Right kidney (tissue), 9 donors: ENCODE results near the gene GBP6.
"Not testable (repeated sequence)": the region's sequence is repeated elsewhere in the genome, so short reads cannot be mapped to it uniquely, and the experiment has no call there.

Experiments used
- DNase-seq: peaks from one replicate; pipeline ENCODE4 v3.0.0-alpha.2; 2016
- long read RNA-seq, 8 donors: transcript quantifications; one replicate each; lab custom pipeline, GENCODE V29; 2026

The GBP6 gene
- long read RNA-seq, donor 1: 0 reads
- long read RNA-seq, donor 2: 0 reads
- long read RNA-seq, donor 3: 0 reads
- long read RNA-seq, donor 4: 0 reads
- long read RNA-seq, donor 5: 0 reads
- long read RNA-seq, donor 6: 0 reads
- long read RNA-seq, donor 7: 0 reads
- long read RNA-seq, donor 8: 0 reads

DNA sequence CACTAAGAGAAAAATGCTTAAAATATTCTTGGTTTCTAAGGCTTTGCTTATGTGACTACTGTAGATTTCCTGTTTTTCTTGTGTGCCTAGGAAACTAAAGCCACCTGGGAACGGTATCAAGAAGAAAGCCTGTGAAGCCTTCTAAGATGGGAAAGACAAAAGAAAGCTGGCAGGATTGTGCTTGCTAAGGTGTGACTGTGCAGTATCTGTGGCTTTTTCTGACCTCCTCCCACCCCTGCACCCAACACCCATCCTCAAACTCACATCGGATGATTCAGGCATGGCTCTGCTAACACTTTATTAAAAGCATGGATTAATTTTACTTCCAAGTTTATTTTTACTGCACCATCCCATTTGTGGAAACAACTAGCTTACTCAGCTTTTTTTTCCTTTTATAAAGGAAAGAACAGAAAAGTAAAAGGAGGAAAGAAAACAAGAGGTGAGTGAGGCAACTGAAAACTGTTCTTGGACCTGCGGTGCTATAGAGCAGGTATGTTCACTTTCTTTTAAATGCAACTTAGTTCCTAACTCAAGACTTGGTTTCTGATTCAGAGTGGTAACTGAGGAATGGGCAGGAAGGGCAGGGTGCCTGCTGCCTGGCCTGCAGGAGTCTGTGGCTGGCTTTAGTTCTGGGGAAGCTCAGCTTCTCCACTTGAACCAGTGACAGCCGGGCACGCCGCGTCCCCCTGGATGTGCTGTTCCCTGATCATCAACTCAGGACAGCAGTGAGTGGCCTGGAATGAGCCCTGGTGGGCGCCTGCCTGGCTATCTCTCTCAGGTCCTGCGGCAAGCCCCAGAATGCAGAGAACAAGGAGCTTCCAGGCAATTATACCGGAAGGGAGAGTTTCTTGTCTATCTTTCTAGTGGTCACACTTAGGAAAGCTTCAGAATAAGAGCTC is at the start of gene GBP6:
Gene GBP6 (plus strand): TSS at position 422 of the 899 bp plus-strand sequence. CDS start 4,493 bp downstream, outside the sequence.
- no peak for DNase-seq

GRCh38 chr1:89322402-89322801 is 41.5 kb upstream of the GBP6 start:
- DNase-seq: no peak

DNA sequence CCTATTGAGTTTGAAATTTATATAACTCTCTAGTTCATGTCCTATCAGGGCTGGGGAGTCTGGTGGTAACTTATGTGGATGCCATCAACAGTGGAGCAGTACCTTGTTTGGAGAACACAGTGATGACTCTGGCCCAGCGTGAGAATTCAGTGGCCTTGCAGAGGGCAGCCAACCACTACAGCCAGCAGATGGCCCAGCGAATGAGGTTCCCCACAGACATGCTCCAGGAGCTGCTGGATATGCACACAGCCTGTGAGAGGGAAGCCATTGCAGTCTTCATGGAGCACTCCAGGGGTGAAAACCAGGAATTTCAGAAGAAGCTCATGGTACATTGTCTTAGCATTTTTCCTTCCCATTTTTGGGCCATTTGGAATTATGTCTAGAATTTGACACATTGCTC is 32.0 kb upstream of the GBP6 start:
- DNase-seq: no peak

GRCh38 chr1:89332461-89332860 is 31.4 kb upstream of the GBP6 start:
- DNase-seq: no peak

- DNase-seq: no peak
Observed at GRCh38 chr1:89335486-89335885, 28.4 kb upstream of the GBP6 start.

DNA sequence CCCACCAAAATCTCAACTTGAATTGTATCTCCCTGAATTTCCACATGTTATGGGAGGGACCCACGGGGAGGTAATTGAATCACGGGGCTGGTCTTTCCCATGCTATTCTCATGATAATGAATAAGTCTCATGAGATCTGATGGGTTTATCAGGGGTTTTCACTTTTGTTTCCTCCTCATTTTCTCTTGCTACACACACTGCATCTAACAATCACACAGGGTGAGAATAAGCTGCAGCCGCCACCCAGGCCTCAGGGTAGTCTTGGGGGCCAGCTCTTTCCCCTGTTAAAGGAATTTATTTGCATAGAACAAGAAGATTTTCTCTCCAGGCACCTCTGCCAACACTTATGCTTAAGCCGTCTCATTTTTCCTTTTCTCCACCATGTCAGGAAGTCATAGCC is 26.0 kb upstream of the GBP6 start:
- DNase-seq: no peak

DNA sequence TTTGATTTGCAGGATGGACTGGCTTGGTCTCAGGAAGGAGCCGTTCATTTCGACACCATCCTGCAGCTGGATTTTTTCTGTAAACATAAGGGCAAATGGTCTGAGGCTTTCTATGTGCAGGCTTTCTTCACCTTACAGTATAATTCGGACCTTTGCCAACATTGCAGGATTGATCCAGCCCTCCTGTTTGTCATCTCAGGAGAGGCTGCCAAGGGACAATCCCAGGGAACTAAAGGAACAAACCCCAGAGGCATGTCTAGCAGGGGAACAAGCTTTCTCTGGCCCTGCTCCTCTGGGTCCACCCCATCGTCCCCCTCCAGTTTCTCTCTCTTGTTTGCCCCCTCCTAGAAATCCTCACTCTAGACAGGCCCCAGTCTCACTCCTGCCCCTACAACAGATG is 24.8 kb upstream of the GBP6 start:
- DNase-seq: no peak

- not testable (repeated sequence) for DNase-seq
Observed at GRCh38 chr1:89345479-89345878, 18.4 kb upstream of the GBP6 start.

DNA sequence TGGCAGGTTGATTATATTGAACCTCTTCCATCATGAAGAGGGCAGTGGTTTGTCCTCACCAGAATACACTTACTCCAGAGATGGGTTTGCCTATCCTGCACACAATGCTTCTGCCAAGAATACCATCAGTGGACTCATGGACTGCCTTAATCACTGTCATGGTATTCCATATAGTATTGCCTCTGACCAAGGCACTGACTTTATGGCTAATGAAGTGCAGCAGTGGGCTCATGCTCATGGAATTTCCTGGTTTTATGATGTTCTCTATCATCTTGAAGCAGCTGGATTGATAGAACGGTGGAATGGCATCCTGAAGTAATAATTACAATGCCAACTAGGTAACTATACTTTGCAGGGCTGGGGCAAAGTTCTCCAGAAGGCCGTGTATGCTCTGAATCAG is 16.6 kb upstream of the GBP6 start:
- no peak for DNase-seq

DNA sequence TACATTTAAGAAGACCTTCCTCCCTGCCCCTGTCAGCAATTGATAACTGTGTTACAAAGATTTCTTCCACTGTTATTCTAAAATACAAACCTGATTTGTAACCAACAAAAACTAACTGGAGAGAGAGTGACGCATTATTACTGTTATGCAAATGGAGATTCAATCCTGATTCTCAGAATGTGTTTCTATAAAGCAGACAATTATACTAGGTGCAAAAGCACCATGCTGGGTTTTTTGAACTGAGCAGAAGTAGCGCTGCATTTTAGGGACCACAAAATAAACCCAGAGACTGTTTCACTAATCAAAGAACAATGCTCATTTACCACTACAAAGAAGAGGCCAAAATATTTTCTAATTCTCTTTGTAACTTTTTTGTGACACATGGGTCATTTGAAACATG is 13.6 kb upstream of the GBP6 start:
- DNase-seq: no peak

- DNase-seq: no peak
Observed at GRCh38 chr1:89351597-89352311, 12.1 kb upstream of the GBP6 start.

DNA sequence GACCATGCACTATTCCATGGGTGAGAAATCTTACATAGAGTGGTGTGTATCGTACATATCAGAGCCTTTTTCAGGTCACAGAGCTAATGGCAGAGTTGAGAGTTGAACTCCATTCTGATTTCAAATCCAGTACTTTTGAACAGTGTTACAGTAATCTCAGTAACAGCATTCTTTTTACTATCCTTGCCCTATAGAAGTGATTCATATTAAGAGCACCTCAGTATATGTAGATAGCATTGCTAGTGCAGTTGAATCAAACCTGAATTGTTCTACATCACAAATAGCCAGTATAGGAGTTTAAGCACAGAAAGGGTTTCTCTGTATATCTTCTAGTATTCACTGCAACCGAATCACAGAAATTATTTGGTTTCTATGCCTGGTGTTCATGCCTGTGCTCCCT is 11.4 kb upstream of the GBP6 start:
- DNase-seq: no peak

GRCh38 chr1:89354205-89354604 is 9.7 kb upstream of the GBP6 start:
- no peak for DNase-seq

DNA sequence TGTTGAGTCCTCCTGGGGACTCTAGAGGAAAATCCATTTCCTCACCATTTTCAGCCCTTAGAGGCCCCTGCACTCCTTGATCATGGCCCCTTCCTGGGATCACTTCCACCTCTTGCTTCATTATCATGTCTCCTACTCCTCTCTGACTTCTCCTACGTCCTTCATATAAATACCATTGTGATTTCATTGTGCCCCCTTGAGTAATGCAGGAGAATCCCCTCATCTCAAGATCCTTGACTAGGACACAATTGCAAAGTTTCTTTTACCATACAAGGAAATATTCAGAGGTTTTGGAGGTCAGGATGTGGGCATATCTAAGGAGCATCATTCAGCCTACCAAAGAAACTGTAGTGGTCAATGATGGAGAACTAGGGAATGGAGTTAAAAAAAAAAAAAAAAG is 8.8 kb upstream of the GBP6 start:
- DNase-seq: no peak

DNA sequence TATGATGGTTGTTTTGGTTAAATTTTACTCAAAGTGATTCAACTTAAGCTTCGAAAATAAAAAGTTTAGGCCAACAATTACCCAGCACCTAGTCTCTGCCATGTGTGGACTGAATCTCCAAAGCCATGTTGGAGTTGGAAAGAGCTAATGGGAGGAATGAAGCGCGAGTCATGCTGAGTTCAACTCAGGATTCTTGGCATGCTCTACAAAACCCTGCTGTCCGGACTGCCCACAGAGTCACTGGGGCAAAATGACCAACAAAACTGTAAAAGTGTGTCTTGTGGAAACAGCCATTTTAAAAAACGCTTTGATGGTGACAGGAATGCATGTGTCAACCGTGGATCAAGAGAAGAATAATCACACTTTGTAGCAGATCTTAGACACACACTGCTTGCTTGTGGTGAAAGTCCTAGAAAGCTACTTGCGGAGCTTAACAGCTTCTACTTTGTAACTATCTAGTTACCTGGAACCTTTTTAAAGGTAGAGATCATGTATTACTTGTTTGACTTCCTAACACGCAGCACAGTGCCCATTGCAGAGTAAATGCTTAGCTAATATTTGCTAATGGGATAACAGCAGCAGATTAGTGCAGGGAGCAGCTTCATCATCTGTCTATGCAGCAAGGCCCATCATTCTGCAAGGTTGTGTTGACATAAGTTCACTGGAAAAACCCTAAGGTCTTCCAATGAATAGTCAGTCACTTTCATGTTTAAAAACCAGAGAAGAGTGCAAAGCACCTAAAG is 7.0 kb upstream of the GBP6 start:
- DNase-seq: no peak

DNA sequence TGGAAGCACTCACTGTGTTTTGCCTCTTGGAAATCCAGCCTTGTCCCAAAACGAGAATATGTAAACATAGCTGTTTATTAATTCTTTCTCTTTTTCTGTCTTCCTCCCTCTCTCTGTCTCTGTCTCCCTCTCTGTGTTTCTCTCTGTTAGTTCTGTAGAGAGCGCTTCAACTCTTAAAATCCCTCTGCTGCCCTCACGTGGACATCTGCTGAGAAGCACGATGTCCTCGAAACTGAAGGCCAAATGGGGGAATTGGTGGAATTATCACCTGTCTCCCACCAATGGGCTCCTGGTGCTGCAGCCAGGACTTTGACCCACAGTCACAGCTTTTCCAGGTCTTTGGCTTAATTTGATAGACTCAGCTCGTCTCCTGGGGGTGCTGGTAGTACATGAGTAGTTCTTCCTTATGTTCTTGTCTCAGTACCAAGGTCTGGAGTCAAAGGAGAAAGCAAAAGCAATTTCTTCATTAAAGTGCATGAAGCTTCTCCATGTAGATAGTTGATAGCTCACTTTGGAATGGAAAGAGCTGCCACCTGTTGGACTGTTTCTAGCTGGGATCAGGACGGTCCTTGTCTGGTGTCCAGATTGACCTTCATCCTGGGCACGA is 5.5 kb upstream of the GBP6 start:
- DNase-seq: peak; percentile 39

DNA sequence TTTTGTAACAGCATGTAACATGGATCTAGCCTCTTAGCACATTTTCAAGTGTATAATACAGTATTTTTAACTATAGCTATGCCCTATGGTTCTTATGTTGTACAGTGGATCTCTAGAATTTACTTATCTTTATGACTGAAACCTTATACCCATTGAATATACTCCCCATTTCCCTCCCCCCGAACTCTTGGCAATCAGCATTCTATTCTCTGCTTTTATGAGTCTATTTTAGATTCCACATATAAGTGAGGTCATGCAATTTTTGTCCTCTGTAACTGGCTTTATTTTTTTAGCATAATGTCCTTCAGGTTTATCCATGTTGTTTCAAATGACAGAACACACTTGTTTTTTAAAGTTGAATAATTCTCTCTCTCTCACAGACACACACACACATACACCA is 3.1 kb upstream of the GBP6 start:
- DNase-seq: no peak

DNA sequence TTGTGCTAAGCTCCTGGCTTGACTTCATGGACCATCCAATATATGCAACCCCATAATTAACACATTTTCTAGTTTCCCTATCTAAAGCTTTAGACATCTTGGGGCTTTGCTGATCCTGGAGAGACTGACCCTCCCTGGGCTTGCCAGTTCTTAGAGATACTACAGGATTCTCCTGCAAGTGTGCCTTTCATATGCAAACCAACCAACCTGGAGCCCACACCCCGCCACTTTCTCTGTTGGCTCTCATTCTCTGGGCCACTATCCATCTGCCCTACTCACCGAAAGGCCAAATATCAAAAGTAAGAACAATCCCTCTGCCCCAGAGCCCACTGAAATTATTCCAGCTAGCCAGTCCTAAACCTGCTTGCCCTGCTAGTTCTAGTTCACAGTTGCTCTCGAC is 2.2 kb upstream of the GBP6 start:
- no peak for DNase-seq

DNA sequence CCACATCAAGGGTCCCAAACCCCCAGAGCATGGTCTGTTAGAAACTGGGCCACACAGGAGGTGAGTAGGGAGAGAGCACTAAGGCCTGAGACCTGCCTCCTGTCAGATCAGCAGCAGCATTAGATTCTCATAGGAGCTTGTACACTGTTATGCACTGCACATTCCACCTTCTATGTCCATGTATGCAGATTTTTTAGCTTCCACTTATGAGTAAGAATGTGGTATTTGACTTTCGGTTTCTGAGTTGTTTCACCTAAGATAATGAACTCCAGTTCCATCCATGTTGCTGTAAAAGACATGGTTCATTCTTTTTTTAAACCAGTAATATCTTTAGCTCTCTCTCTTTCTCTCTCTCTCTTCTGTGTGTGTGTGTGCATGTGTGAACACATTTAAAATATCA is 663 bp upstream of the GBP6 start:
- no peak for DNase-seq

DNA sequence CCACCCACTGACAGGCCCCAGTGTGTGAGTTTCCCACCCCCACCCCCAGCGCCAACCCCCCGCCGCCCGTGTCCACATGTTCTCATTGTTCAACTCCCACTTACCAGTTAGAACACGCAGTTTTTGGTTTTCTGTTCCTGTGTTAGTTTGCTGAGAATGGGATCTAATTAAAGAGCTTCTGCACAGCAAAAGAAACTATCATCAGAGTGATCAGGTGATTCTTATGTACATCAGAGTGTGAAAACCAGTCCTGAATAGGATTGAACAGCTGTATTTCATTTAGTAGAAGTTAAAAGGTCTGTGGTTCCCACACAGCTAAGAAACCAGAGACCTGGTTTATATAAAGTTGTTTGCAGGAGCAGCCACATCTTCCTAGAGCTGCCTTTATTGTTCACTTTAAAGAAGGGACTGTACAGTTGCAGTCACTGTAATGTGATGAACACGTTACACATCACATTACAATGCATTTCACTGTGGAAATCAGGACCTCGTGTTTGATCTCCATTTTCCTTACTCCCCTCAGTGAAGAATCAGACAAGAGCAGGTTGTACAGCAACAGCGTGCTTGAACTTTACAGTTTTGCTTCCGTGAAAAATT is 1.2 kb downstream of the GBP6 start:
- DNase-seq: no peak

GRCh38 chr1:89367221-89367620 is 3.4 kb downstream of the GBP6 start:
- no peak for DNase-seq

GRCh38 chr1:89369331-89369730 is 5.5 kb downstream of the GBP6 start:
- no peak for DNase-seq
